Measurements from ENCODE around the gene HIVEP3.

- TF ChIP-seq EZH2 (IDR thresholded peaks at IDR 0.05) = no peak
- TF ChIP-seq POLR2AphosphoS5 (IDR thresholded peaks at IDR 0.05; ENCODE audit: borderline replicate concordance, low read depth, low read length) = no peak
These were observed 299.9 kb downstream of the HIVEP3 start for GRCh38 chr1:41618871-41619270.
